ENCODE results near the gene SV2C.

SV2C gene

GRCh38 chr5:76388791-76389512, 305.8 kb downstream of the SV2C start:
- FAIRE-seq: no peak

GRCh38 chr5:76389513-76390154, 306.5 kb downstream of the SV2C start:
- FAIRE-seq: no peak

GRCh38 chr5:76391014-76391413, 307.8 kb downstream of the SV2C start:
- no peak for FAIRE-seq

- no peak for FAIRE-seq
Measured at GRCh38 chr5:76393035-76393680, 310.0 kb downstream of the SV2C start.

GRCh38 chr5:76397200-76397599, 314.0 kb downstream of the SV2C start:
- no peak for FAIRE-seq

- no peak for FAIRE-seq
Measured at GRCh38 chr5:76399268-76399667, 316.1 kb downstream of the SV2C start.

GRCh38 chr5:76400466-76400865, 317.3 kb downstream of the SV2C start:
- no peak for FAIRE-seq

GRCh38 chr5:76401801-76402250, 318.6 kb downstream of the SV2C start:
- no peak for FAIRE-seq

GRCh38 chr5:76402251-76402885, 319.2 kb downstream of the SV2C start:
- no peak for FAIRE-seq

GRCh38 chr5:76402886-76403765, 319.9 kb downstream of the SV2C start, which contains the start of gene IQGAP2:
IQGAP2 (plus strand) TSS chr5:76403285; CDS start chr5:76403546, 261 bp downstream.
- no peak for FAIRE-seq
